ENCODE measurements around the gene ADCY1.

The ADCY1 gene

GRCh38 chr7:45576249-45576929 is 2.2 kb downstream of the ADCY1 start:
- no peak for DNase-seq (ENCODE audit: low spot score)

GRCh38 chr7:45578022-45578421 is 3.9 kb downstream of the ADCY1 start:
- no peak for DNase-seq (ENCODE audit: low spot score)

GRCh38 chr7:45578467-45578866 is 4.3 kb downstream of the ADCY1 start:
- no peak for DNase-seq (ENCODE audit: low spot score)

GRCh38 chr7:45579391-45579801 is 5.2 kb downstream of the ADCY1 start:
- DNase-seq (ENCODE audit: low spot score), result no peak

GRCh38 chr7:45580053-45580872 is 6.1 kb downstream of the ADCY1 start:
- no peak for DNase-seq (ENCODE audit: low spot score)

- no peak for DNase-seq (ENCODE audit: low spot score)
Measured at GRCh38 chr7:45581271-45581780, 7.2 kb downstream of the ADCY1 start.

GRCh38 chr7:45582136-45582749 is 8.1 kb downstream of the ADCY1 start:
- no peak for DNase-seq (ENCODE audit: low spot score)

- no peak for DNase-seq (ENCODE audit: low spot score)
Measured at GRCh38 chr7:45582868-45583277, 8.7 kb downstream of the ADCY1 start.

- no peak for DNase-seq (ENCODE audit: low spot score)
Measured at GRCh38 chr7:45583296-45583695, 9.1 kb downstream of the ADCY1 start.

GRCh38 chr7:45584261-45585210 is 10.4 kb downstream of the ADCY1 start:
- no peak for DNase-seq (ENCODE audit: low spot score)

- no peak for DNase-seq (ENCODE audit: low spot score)
Measured at GRCh38 chr7:45585628-45586027, 11.5 kb downstream of the ADCY1 start.

GRCh38 chr7:45586542-45587520 is 12.7 kb downstream of the ADCY1 start:
- no peak for DNase-seq (ENCODE audit: low spot score)

GRCh38 chr7:45588466-45588865 is 14.3 kb downstream of the ADCY1 start:
- DNase-seq (ENCODE audit: low spot score), result no peak

GRCh38 chr7:45589061-45589460 is 14.9 kb downstream of the ADCY1 start:
- DNase-seq (ENCODE audit: low spot score), result no peak

GRCh38 chr7:45589915-45590678 is 15.9 kb downstream of the ADCY1 start:
- DNase-seq (ENCODE audit: low spot score), result no peak

- no peak for DNase-seq (ENCODE audit: low spot score)
Measured at GRCh38 chr7:45590679-45591057, 16.5 kb downstream of the ADCY1 start.

- DNase-seq (ENCODE audit: low spot score), result no peak
Measured at GRCh38 chr7:45591101-45591906, 17.1 kb downstream of the ADCY1 start.

- DNase-seq (ENCODE audit: low spot score), result no peak
Measured at GRCh38 chr7:45592230-45592991, 18.2 kb downstream of the ADCY1 start.

Measured in germinal center (tissue), 1 donor.